HG03039 (cell line): Measurements from ENCODE around the gene ZNF408.

ENCODE experiments used
- ATAC-seq: cut with Tn5 transposase; IDR thresholded peaks from one replicate; pipeline ENCODE4 v1.9.1; 2021; ENCODE audit warnings: mild to moderate bottlenecking, moderate library complexity; ENCODE audit not compliant: unreplicated experiment

Gene ZNF408

DNA sequence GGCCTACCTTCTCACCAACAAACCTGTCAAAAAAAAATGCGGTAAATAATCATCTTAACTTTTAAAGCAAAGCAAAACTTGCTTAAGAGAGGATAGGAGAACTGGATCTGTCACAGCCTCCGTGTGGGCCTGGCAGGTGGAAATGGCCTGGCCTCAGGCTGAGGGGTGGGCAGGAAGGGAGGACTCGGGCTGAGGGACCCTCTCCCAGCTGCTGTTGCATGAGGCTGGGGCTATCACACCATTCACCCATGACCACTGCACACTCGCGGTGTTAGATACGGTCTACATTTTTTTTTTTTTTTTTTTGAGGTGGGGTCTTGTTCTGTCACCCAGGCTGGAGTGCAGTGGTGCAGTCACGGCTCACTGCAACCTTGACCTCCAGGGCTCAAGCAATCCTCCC, 24.9 kb upstream of the ZNF408 start:
- no peak for ATAC-seq

DNA sequence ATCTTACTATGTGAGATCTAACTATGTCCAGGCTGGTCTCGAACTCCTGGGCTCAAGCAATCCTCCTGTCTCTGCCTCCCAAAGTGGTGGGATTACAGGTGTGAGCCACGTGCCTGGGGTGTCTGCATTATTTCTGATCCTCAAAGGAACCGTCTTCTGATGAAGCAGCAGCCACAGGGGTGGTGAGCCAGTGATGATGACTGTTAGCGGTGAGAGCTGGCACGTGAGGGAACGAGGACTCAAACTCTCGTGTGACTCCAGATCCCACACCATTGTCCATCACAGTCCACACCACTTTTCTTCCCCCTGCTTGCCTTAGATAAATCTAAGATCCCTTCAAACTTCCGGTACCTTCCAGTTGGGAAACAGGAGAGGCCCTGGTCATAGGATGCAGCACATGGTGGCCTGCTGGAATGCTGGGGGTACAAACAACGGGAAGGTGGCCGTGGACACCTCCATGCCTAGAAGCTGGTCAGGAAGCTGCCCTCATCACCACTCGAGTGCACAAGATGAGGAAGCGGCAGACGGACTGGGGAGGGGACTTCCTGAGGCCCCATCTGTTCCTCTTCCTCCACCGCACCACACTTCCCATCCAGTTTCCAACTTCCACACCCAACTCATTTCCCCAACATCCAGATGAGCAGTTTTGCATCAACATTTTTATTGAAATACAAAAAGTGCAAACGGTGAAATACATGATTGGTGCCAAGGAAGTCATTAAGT, 24.2 kb upstream of the ZNF408 start:
- ATAC-seq, result no peak

DNA sequence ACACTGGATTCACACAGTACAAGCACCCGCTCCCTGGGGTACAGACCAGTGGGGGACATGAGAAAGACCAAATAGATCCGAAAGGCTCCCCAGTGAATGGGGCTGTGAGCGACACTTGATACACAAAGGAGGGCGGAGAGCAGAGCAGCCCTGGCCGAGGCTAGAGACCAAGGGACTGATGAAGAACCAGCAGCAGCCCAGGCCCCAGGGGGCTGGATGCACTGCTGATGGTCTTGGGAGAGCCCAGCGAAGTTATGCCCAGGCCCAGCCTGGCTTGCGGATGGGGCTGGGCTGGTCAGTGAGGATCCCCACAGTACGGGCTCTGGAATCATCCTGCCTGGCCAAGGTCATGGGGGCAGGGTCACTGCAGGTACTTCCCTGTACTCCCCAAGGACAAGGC, 23.7 kb upstream of the ZNF408 start:
- ATAC-seq, result no peak

DNA sequence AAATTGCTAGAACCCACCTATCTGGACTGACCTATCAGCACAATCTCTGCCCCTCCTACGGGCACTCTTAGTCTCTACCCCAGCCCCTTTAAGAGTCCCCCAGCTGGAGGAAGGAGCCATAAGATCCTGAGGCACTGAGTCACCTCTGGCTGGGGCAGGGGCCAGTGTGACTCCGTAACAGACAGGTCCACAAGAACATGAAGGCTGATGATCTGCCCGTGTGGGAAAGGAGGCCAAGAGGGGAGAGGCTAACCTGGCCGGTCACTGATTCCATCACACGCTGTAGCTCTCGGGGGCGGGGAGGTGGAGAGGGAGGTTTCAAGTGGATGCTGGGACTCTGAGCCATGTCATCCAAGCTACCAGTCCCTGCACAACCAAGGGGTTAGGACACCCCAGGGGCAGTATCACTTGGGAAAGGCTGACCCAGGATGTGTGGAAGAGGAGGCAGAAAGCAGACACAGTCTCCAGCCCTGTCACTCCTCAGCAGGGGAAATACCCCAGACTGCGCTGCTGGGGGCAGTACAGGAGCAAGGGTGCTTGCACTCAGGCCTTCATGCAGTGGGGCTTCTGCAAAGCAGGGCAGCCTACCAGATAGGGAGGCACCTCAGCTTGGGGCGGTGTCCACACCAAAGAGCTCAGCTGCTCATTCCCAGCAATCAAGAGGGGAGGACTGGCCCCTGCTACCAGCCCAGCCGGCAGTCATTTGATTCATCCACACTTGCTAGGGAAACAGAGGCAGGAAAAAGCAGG, 22.7 kb upstream of the ZNF408 start:
- ATAC-seq, result no peak

DNA sequence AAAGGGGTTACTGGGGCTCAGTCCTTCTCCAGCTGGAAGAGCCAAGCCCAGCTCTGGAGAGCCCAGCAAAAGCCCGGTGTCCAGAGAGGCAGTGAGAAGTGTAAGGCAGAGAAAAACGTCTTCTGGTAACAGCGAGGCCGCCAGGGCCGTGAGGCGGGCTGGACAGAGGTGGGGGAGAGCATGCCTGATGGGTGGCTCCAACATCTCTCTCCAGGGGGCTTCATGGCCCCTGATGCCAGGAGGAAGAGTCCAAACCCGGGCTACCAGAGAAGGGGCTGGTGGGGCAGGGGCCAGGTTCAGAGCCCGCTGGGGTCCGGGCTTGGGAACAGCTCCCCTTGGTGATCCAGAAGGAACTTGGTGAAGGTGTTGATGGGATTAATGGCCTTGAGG, 22.1 kb upstream of the ZNF408 start:
- ATAC-seq, result no peak

DNA sequence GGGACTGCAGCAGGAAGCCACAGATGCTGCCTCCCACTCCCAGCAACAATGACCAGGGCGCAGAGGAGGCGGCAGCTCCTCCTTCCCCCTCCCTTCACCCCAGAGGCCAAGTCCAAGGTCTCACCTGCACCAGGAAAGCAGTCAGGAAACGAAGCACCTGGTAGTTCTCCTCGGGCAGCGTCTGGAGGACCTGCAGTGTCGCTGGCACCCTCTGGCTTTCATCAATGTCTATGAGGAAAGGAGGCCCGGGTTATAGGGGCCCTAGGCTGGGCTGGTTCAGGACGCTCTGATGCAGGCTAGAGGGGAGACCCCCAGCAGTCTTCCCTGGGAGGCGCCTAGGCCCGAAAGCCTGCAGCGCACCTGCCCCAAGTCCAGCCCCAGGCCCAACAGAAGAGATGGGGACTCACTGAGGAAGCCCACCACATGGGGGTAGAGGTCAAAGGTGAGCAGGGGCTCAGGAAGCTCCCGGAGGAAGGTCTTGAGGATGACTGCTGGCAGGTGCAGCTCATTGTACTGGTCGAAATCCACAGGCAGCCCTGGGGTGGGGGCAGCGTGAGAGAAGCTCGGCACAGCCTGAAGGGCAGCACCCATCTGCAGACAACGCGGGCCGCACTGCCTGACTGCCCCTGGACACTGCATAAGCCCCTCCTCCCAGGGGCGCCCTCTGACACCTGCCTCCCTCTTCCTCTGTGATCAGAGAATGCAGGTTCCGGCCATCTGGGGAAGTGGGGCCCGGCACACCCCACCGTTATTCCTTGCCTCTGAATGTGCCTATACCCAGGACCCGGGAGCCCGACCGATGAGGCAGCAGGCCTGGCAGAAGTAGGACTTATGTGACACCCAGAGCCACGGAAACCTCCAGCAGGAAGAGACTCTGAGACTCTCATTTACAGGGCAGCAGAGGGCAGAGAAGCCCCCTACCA, 21.3 kb upstream of the ZNF408 start:
- ATAC-seq, result no peak

DNA sequence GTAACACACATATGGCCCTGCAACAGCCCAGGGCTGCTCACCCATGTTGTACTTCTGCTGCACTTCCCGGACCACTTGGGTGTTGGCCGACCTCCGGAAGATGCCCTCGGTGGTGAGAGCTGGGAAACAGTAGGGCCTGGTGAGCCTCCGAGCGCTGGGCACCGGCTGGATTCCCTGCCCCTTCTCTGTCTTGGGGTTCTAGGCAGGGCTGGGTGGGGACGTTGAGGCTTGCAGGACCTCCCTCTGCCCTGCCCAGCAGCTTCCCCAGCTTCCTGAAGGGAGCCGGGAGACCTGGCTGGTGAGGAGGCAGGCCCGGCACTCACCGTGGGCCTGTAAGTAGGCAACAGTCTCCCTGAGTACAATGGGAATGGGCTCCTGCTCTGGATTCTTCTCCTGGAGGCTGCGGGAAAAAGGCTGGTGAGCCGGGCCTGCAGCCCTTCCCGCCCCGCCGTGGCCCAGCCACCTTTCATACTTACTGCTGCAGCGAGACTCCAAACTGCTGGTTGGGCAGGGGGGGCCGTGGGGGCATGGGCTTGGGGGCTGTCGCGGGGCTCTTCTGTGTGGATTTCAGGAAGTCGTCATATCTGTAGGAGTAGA, 20.6 kb upstream of the ZNF408 start:
- no peak for ATAC-seq

DNA sequence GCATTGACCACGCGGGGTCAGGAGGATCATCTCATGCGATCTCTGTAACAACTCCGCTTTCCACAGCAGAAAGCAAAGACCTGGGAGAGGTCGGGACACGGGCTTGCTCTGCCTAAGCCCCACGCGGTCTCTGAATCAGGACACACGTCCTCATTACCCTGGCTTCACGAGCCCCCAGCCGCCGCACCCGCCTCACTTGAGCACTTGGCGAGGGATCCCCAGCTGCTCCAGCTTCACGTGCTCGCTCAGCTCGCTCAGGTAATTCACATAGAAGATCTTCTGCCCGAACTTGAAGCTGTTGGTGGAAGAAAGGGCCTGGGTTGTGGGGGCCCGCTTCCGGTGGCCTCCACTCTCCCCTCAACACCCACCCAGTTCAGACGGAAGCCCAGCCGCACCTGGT, 20.0 kb upstream of the ZNF408 start:
- ATAC-seq, result no peak

DNA sequence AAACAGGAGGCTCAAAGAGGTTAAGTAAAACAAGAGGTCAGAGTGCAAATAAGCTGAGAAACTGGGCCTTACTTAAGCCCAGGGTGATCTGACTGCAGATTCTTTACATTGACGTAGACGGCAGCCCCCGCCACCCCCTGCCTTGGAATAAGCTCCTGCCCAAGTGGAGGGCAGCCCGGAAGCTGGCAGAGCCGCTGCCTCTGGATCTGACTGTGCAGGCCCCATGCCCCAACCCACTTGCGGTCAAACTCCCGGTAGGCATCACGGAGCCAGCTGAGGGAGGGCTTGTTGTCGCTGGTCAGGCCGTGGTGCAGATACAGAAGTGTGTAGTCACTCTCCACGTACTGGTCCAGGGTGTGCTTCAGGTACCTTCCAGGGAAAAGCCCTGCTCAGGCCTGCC, 19.0 kb upstream of the ZNF408 start:
- ATAC-seq, result no peak

DNA sequence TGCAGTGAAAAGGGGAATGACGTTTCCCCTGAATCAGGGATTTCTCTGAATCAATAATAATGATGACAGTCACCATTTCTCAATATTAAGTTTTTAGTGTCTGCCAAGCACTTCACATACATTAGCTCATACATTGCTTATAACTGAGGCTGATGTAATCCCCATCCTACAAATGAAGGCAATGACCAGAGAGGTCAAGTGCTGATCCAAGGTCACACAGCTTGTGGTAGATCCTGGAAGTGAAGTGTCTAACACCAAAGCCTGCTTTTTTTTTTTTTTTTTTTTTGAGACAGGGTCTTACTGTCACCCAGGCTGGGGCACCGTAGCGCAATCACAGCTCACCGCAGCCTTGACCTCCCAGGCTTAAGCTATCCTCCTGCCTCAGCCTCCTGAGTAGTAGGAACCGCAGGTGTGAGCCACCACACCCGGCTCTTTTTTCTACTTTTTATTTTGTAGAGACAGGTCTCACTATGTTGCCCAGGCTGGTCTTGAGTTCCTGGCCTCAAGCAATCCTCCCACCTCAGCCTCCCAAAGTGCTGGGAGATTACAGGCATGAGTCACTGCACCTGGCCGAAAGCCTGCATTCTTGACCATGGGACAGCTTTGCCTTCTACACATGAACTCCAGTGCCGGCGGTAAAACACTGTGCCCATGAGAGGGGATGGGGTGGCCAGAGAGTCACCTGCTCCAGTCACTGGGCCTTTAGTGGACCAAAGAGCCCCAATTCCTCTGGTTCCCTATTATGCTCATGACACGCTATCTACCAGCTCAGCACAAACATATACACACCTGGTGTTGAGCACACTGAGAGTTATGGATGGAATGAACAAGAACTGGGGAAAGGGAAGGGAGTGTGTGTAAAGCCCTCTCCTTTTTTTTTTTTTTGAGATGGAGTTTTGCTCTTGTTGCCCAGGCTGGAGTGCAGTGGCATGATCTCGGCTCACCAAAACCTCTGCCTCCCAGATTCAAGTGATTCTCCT, 17.8 kb upstream of the ZNF408 start:
- ATAC-seq, result no peak

DNA sequence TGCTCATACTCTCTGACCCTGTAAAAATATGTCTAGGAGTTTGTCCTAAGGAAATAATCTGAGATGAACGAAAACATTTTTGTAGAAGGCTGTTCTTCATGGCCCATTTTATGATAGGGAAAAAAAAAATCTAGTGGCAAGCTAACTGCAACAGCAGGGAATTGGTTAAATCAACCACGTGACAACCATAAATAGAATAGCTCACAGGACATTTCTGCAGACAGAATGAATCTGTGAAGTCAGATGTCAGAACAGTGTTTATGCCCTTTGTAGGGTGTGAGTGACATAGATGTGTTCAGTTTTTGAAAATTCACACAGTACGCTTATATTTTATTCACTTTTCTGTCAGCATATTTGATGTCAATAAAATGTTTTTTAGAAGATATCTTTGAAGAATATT, 16.5 kb upstream of the ZNF408 start:
- ATAC-seq, result no peak

DNA sequence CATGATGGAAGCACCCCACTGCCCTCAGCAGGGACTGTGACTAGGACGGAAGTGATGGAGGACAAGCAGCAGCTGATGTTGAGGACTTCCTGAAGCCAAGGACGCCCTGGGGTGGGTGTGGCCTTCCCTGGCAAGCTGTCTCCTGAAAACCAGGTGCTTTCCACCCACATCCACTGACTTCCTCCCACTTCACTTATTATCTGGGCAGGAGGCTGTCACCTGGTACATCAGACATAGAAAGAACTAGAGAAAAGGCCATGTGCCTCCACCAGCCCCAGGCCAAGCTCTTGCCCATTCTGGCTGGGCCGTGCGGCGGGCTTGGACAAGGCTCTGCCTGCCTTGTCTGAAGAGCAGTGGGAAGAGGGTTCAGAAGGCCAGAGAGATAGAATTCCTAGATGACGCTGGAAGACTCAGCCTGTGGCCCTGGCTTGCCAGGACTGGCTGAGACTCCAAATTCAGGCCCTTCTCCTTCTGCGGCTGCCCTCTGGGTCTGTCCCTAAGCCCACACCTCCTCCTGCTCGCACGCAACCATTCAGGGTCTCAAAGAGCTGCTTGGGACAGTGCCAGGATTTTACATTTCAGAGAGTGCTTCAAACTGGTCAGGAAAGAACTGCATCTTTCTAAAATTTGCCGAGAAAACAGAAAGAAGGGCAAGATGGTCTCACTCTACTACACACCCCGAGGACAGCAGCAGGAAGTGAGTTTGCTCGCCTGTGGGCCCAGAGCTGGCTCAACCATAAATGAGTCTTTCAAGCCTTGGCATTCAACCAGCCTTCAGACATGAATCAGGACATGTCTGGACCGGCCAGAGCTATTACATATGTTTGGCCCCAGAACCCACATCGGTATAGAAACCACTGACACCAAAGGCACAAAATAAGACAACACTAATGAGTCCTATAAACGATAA, 13.7 kb upstream of the ZNF408 start:
- ATAC-seq, result no peak

DNA sequence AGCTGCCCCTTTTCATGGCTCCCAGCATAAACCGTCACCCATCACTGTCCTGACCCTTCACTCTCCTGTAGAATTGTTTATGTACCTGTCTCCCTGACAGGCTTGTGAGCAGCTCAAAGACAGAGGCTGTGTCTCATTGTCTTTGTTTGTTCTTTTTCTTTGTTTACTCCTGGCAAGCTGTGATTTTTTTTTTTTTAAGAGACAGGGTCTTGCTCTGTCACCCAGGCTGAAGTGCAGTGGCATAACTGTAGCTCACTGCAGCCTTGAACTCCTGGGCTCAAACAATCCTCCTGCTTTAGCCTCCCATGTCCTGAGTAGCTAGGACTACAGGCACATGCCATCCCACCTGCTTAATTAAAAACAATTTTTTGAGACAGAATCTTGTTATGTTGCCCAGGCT, 10.1 kb upstream of the ZNF408 start:
- no peak for ATAC-seq

DNA sequence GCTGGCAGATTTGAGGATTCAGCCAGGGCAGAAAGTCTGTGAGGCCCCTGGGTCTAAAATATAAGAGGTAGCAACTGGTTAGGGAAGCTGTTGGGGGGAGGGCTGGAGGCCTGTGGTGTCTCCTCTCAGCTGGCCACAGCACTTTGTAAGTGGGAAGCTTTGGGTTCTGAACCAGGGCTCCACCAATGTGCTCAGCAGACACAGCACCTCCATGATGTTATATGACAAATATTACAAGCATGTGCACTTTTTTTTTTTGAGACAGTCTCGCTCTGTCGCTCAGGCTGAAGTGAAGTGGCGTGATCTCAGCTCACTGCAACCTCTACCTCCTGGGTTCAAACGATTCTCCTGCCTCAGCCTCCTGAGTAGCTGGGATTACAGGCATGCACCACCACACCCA, 8.4 kb upstream of the ZNF408 start:
- ATAC-seq, result no peak

DNA sequence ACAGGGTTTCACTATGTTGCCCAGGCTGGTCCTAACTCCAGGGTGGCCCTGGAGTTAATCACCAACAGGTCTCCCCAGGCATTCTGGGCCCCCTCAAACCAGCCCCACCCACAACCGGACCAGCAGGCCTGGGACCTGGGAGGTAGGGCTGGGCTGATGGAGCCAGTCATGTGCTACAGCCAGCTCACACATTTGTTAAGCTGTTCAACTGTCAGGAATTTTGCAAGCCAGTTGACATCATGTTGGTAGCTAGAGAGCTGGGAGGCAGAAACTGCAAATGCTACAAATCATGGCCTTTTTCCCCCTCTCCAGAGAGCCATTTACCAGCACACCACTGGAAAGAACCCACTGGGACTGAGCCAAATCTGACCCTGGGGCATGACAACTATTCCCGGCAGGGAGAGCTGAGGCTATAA, 7.2 kb upstream of the ZNF408 start:
- no peak for ATAC-seq

DNA sequence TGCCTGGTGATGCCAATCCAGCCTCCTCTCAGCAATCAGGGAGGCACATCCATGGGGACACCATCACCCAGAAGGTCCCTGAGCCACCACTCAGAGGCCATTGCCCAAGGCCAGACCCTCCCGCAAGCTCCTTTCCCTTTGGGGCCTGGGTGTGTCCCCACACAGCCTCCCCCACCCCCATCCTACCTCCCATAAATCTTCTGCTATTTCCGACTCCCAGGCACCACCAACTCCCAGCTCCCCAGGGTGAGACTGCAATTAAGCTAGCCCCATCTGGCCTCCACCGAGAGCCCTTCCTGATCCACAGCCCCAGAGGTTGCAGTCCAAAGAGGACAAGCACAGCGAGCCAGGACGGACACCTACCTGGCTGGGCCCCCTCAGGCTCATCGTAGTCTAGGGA, 6.8 kb upstream of the ZNF408 start:
- no peak for ATAC-seq

DNA sequence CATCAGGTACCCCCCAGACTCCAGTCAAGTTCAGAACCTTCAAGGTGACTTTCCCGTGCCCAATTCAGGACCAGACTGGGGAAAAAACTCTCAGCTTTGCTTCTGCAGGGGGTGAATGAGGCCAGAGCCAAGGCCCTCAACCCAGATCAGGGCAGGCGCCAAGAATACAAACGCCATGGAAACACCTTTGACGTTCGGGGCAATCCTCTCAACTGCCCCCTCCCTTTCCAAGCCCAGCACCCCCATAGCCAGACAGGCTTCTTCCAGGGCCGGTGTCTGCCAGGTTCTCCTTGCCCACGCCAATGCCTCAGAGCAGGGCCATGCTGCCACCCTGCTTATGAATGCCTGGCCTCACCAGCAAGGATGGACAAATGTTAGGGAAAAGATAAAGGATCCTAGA, 6.2 kb upstream of the ZNF408 start:
- ATAC-seq, result no peak

DNA sequence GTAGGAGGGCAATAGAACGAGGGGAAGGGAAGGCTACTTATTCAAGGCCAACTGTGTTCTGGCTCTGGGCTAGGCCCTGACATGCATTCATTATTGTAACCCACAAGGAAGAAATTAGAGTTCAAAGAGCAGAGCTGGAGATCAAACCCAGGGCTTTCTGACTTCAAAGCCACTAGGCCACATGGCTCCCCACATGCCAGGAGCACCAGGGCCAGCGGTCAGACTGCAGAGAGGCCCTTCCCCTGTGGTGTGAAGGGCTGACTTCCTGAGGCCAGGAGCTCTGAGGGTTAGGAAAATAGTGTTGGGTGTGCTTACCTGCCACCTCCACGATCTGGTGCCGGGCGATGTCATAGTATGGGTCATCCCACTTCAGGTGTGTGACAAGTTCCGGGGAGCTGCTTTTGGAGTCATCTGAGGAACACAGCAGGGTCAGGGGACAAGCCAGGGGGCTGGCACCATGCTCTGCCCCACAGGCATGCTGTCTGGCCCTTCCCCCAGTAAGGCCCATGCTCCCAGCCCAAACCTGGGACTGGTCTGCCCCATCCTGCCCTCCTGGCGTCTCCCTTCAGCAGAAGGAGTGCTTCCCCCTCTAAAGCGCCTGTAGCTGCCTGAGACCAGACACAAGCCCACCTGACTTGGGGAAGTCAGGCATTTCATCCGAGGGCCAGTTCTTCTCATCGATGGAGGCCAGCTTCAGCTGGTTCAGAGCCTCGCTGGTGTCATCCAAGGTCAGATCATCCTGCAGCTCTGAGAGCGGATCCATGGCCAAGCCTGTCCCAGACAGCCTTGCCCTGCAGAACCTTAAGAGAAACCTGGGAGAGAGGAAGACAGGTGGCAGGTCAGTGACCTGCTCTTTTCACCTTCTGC, 5.3 kb upstream of the ZNF408 start:
- no peak for ATAC-seq
